Measurements from ENCODE around the gene DNAJB6. TPM values are rescaled to one million over a fixed set of nuclear protein-coding genes. Genes with fewer than 3 reads are reported as not detected.

The DNAJB6 gene
- total and polyA plus RNA-seq, 2 donors (not counting 3 experiments of a cell fraction or from before 2014, with no cell fraction given) = 69.6 to 135 TPM

DNA sequence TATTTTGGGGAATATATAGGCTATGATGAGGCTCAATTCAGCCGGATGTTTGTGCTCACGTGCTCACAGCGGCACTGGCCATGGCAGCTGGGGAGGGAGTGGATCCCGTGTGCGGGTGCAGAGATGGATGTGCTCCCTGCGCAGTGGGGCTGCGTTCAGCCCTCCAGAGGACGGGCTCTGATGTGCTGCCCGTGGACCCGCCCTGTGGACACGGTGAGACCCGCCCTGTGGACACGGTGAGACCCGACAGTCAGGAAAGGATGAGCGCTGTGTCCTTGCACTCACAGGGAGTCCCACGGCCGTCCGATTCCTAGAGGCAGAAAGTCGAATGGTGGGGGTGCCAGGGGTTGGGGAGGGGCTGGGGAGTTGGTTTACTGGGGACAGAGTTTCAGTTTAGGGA lies 89.0 kb downstream of the DNAJB6 start:
- no peak overlapping the region for H3K4me2 ChIP-seq (ENCODE audit: insufficient read depth, low read length)
- CTCF ChIA-PET = no interaction called here
- intact Hi-C loops (cut with micrococcal nuclease) (no loop called here), dilution Hi-C loops (cut with MboI; ENCODE audit: extremely low pct_ligation_motif_present, low sequenced_read_pairs) (no loop called here)
- H3K9ac ChIP-seq (replicated peaks; ENCODE audit: extremely low read depth, insufficient read depth, low read length) = no peak overlapping the region
- H3K9me1 ChIP-seq (replicated peaks; ENCODE audit: control insufficient read depth, extremely low read depth, insufficient read depth, low read length) = no peaks in the 10 kb centered on the region
- H3K36me3 ChIP-seq (ENCODE audit: control insufficient read depth in 2 of 2, extremely low read depth in 1 of 2, insufficient read depth in 2 of 2, low read length in 2 of 2) = no peaks in the 10 kb centered on the region
- BruUV-seq (replicated peaks) = no TSS peak
- no peak for DNase-seq (ENCODE audit: low read depth, low spot score)
- POLR2A ChIA-PET = no interaction called here
- no peaks in the 10 kb centered on the region for H3K79me2 ChIP-seq (ENCODE audit: control insufficient read depth, insufficient read depth, low read length)
- peaks cover 17% of the 10 kb centered on the region for H3K4me1 ChIP-seq (ENCODE audit: control insufficient read depth, extremely low read depth, insufficient read depth, low read length)
- H3K27me3 ChIP-seq (ENCODE audit: control insufficient read depth in 2 of 2, insufficient read depth in 2 of 2, low read length in 2 of 2) = no peaks in the 10 kb centered on the region
- H3K4me3 ChIP-seq (replicated peaks in 1 of 3; ENCODE audit: insufficient read depth in 1 of 3, low read depth in 1 of 3, low read length in 3 of 3) = no peak overlapping the region
- H3K9me3 ChIP-seq (replicated peaks; ENCODE audit: control insufficient read depth, insufficient read depth, low read length) = no peaks in the 10 kb centered on the region
- no peak overlapping the region for H2AFZ ChIP-seq (ENCODE audit: low read depth, low read length)
- no peak for FAIRE-seq
- no peak overlapping the region for H3K27ac ChIP-seq (ENCODE audit: insufficient read depth, low read depth, low read length)
- H4K20me1 ChIP-seq (replicated peaks; ENCODE audit: control insufficient read depth, extremely low read depth, insufficient read depth, low read length) = no peaks in the 10 kb centered on the region
- TF ChIP-seq, protein P1, sequence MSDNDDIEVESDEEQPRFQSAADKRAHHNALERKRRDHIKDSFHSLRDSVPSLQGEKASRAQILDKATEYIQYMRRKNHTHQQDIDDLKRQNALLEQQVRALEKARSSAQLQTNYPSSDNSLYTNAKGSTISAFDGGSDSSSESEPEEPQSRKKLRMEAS (IDR thresholded peaks at IDR 0.05; ENCODE audit: insufficient read depth, insufficient read length) = no peak
- TF ChIP-seq MYC (IDR thresholded peaks at IDR 0.05; ENCODE audit: low read depth, low read length) (no peak), JUN (IDR thresholded peaks at IDR 0.05; ENCODE audit: borderline replicate concordance, insufficient read depth, insufficient read length, low read depth) (no peak), FOS (IDR thresholded peaks at IDR 0.05; ENCODE audit: borderline replicate concordance, insufficient read depth, low read length) (no peak), GATA2 (IDR thresholded peaks at IDR 0.05; ENCODE audit: insufficient read depth, insufficient read length, low read depth, low read length) (no peak), EZH2 (IDR thresholded peaks at IDR 0.05; ENCODE audit: borderline replicate concordance, low read depth, low read length, severe bottlenecking) (no peak), POLR2AphosphoS5 (IDR thresholded peaks at IDR 0.05; ENCODE audit: insufficient read depth, low read depth, low read length) (no peak), POLR2A (IDR thresholded peaks at IDR 0.05; ENCODE audit: low read depth, low read length) (no peak)
- TF ChIP-seq, protein P2, sequence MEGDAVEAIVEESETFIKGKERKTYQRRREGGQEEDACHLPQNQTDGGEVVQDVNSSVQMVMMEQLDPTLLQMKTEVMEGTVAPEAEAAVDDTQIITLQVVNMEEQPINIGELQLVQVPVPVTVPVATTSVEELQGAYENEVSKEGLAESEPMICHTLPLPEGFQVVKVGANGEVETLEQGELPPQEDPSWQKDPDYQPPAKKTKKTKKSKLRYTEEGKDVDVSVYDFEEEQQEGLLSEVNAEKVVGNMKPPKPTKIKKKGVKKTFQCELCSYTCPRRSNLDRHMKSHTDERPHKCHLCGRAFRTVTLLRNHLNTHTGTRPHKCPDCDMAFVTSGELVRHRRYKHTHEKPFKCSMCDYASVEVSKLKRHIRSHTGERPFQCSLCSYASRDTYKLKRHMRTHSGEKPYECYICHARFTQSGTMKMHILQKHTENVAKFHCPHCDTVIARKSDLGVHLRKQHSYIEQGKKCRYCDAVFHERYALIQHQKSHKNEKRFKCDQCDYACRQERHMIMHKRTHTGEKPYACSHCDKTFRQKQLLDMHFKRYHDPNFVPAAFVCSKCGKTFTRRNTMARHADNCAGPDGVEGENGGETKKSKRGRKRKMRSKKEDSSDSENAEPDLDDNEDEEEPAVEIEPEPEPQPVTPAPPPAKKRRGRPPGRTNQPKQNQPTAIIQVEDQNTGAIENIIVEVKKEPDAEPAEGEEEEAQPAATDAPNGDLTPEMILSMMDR (IDR thresholded peaks at IDR 0.05; ENCODE audit: extremely low read depth in 1 of 2, insufficient read depth in 1 of 2, low read depth in 1 of 2, low read length in 2 of 2) = no peak
